ENCODE measurements around the gene IL1RL1.
A peak's percentile ranks its signal among the peaks of the same experiment; 100 is the strongest.
"Not testable (repeated sequence)": the region's sequence is repeated elsewhere in the genome, so short reads cannot be mapped to it uniquely, and the experiment has no call there.

IL1RL1 gene

DNA sequence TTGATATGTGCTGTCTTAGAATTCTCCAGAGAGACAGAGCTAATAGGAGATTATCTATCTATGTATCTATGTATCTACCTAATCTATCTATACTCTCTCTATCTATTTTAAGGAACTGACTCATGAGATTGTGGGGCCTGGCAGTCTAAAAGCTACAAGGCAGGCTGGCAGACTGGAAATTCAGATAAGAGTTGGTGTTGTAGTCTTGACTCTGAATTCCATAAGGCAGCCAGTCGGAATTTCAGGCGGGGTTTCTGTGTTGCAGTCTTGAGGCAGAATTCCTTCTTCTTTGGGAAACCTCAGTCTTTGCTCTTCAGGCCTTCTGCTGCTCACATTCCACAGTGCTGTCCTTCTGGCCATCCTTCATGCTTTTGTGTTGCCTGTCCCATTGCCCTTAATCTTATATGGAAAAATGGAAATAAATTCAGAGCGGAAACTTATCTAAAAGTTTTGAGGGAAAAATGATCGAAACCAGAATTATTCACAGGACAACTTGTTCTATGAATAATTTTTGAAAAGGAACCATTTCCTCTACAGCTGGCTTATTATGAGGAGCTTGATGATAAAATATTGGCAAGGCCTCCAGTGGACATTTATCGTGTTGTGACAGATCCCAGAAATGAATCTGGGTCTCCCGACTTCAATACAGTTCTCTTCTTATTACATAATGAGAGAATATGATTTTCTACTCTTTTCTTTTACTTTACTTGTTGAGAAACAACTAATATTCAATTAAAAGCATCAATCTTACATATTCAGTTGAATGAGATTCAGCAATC lies 10.8 kb downstream of the IL1RL1 start:
- H3K4me3 ChIP-seq (ENCODE audit: low read length): no peak overlapping the region
- DNase-seq (ENCODE audit: low read depth, low spot score): no peak

DNA sequence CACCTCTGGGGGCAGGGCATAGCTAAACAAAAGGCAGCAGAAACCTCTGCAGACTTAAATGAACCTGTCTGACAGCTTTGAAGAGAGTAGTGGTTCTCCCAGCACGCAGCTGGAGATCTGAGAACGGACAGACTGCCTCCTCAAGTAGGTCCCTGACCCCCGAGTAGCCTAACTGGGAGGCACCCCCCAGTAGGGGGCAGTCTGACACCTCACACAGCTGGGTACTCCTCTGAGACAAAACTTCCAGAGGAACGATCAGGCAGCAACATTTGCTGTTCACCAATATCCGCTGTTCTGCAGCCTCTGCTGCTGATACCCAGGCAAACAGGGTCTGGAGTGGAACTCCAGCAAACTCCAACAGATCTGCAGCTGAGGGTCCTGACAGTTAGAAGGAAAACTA lies 13.6 kb downstream of the IL1RL1 start:
- DNase-seq (ENCODE audit: low read depth, low spot score): not testable (repeated sequence)

DNA sequence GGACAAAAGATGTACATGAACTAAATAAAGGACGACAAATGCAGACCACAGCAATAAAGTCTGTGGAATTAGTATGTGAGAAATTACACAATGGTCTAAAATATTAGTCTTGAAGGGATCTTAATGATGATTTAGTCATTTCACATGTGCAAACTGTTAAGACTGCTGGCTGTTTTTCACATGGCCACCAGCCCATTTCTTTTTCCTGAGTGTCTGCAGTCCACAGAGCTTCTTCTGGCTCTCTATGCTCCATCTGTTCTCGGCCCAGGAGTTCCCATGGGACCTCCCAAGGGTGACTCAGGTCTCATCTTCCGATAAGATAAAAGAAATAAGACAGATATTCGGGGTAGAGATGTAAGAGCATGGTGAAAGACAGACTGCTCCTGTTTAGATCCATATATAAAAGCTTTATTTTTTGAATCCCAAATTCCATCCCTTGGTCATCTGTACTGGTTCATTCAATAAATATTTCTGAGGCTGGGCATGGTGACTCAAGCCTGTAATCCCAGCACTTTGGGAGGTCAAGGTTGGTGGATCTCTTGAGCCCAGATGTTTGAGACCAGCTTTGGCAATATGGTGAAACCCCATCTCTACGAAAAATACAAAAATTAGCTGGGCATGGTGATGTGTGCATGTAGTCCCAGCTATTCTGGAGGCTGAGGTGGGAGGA lies 20.1 kb downstream of the IL1RL1 start:
- no peak overlapping the region for H3K4me3 ChIP-seq (ENCODE audit: low read length)

More for the DNA sequence above, 13.6 kb downstream of the IL1RL1 start:
- H3K4me3 ChIP-seq (ENCODE audit: low read length): not testable (repeated sequence)

DNA sequence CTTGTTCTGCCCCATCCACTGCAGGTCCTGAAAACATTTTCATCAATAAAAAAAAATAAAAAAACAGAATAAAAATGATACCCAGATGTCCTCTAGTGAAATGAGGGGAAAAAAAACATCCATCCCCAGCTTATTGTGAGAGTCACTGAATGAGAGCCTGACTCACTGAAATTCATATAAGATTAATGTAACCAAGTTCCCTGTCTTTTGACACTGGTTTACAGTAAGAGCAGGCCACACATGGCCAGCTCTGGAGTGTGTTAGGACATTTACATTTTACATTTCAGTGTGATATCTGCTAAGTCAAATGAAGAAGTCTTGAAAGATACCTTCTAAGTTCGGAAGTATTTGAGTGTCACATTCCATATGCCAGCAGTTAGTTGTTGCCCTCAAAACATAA lies 23.1 kb downstream of the IL1RL1 start:
- DNase-seq (ENCODE audit: low read depth, low spot score): no peak
- H3K4me3 ChIP-seq (ENCODE audit: low read length): no peak overlapping the region

More for the DNA sequence above, 20.1 kb downstream of the IL1RL1 start:
- DNase-seq (ENCODE audit: low read depth, low spot score): no peak

DNA sequence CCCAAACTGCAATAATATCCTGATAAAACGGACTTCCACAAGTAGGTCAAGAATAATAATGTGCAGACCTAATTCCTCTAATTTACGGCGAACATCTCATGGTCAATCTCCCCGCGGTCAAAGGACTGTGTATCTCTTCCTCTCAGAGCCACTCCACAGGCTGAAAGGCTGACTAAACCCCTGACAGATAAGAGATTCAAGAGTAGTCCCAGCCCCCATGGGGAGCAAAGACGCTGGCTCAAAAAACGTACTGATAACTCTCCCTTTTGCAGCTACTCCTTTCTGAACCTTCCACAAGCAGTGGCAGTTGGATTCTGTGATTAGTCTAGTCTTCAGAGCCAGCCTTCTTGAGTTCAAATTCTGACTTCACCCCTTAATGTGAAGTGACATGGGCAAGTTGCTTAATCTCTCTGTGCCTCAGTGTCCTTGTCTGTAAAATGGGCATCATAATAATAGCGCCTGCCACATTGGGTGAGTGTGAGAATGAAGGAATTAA lies 24.6 kb downstream of the IL1RL1 start:
- DNase-seq (ENCODE audit: low read depth, low spot score): no peak
- H3K4me3 ChIP-seq (ENCODE audit: low read length): no peak overlapping the region

DNA sequence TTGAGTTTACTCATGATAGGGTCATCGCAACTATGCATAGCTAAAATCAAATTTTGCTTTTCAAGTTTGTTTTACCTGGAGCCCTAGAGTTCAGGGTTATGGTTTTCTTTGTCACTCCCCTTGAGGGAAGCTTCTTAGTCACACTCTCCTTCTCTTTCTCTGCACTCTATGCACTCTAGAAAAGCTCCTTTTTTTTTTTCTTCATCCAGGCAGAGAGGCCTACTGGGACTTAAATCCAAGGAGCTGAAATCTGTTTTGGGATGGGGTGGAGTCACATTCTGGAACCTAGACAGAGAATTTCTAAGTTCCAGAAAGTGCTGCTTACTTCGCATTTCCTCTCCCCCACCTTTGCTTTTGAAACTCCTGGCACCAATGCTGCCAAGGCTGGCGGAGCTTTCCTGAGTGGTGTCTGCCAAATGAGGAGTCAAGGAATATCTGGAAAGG lies 25.2 kb downstream of the IL1RL1 start:
- no peak overlapping the region for H3K4me3 ChIP-seq (ENCODE audit: low read length)
- no peak for DNase-seq (ENCODE audit: low read depth, low spot score)

DNA sequence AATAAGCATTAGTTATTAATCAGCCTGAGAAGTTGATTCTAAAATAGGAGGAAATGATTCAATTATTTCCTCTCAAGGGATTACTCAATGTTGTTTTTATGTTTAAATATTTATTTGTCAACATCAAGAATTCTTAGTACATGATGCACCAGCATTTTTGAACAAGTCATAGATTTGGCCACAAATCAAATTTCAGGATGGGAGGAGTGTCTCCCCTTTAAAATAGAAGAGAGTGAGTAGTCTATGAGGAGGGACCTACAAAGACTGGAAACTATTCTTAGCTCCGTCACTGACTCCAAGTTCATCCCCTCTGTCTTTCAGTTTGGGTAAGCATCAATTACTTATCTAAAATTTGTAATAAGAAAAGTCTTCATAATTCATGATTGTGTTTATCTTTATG lies 25.6 kb downstream of the IL1RL1 start:
- no peak for DNase-seq (ENCODE audit: low read depth, low spot score)
- H3K4me3 ChIP-seq (ENCODE audit: low read length): no peak overlapping the region

DNA sequence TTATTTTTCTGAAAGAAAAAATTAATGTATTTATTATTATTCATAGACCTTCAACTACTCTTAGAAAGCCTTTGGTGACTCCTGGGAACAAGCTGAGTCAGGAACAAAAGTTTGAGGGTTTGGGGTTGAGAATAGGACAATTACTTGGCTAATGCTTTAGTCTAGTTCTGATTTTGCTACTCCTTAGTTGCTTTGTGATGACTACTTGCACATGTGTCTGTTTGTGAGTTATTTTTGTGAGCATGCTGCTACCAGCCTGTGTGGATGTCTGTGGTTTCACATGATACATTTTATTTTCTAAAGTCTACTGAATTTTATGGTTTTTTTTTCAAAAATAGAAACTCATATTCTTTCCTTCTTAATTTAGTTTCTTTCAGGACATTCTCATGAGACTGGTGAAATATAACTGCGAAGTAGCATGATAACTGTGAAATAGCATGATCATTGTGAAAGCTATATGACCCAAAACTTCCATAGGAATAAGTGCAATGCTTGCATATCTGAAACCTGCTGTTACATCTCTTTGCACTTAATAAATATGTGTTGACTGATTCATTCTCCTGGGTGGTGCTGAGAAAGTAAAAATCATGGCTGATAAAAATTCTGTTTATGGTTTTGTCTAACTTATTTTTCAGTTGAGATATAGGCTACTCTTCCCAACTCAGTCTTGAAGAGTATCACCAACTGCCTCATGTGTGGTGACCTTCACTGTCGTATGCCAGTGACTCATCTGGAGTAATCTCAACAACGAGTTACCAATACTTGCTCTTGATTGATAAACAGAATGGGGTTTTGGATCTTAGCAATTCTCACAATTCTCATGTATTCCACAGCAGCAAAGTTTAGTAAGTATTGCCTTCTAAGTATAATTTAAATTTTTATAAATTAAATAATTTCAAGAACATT lies 26.4 kb downstream of the IL1RL1 start:
- no peak for DNase-seq (ENCODE audit: low read depth, low spot score)
- no peak overlapping the region for H3K4me3 ChIP-seq (ENCODE audit: low read length)

DNA sequence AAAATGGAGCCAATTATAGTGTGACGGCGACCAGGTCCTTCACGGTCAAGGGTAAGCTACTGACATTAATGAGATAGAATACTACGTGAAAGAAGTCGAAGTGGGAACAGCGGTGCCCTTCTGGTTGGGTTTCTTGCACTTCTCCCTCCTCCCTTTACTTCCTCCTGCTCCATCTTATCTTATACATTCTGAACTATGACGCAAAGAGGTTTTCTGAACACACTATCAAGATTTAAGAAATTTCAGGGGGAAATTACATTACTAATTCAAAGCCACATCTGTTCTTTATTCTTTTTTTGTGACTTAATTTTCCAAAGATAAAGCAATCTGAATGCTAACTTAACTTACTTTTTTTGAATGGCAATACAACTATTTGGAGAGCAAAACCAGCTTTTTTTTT lies 29.4 kb downstream of the IL1RL1 start:
- H3K4me3 ChIP-seq (ENCODE audit: low read length): no peak overlapping the region
- DNase-seq (ENCODE audit: low read depth, low spot score): no peak

DNA sequence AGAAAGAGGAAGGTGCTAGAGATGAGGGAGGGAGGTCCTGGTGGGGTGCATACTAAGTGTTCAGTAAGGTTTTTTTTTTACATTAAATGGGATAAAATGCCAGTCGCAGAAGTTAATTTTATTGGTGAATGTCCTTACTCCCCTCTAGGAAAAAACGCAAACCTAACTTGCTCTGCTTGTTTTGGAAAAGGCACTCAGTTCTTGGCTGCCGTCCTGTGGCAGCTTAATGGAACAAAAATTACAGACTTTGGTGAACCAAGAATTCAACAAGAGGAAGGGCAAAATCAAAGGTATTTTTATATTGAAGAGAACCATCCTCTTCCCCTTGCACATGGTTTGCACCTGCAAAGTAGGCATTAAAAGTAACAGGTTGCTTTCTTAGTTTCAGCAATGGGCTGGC lies 31.5 kb downstream of the IL1RL1 start:
- DNase-seq (ENCODE audit: low read depth, low spot score): no peak
- H3K4me3 ChIP-seq (ENCODE audit: low read length): no peak overlapping the region

DNA sequence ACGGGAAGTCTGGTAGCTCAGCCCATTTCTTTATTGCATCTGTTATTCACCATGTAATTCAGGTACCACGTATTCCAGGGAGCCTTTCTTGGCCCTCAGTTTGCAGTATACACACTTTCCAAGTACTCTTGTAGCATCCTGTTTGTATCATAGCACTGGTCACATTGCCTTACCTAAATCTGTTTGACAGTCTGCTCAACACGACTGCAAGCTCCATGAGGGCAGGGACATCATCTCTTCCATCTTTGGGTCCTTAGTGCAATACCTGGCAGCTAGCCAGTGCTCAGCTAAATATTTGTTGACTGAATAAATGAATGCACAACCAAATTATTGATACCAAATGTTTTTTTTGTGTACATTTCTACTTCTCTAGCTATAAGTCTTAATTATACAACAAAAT lies 33.0 kb downstream of the IL1RL1 start:
- no peak overlapping the region for H3K4me3 ChIP-seq (ENCODE audit: low read length)
- no peak for DNase-seq (ENCODE audit: low read depth, low spot score)

DNA sequence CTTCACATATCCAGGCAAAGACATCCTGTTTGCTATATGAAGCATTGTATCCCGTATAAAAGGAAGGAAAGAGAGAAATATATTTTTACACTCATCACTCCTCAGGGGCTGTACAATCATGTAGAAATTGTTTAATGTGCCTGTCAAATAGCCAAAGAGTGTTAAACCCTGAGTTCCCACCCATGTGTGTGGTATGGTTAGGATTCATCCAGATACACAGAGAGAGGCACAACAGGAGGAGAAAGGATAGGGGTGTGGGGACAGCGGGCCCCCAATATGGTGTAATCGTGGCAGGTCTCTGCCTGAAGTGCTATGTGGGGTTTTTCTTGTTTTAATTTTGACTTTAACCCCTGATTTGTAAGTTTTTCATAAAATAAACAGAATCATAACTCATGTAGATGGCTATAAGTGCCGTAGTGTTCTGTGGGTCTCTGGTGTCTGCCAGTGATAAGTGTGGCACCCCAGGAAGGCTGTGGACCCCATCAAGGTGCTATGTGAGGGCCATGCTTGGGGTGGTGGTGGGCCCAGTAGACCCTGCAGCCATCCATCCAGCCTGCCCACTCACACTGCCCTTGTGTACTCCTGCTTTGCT lies 34.1 kb downstream of the IL1RL1 start:
- no peak for DNase-seq (ENCODE audit: low read depth, low spot score)
- no peak overlapping the region for H3K4me3 ChIP-seq (ENCODE audit: low read length)

DNA sequence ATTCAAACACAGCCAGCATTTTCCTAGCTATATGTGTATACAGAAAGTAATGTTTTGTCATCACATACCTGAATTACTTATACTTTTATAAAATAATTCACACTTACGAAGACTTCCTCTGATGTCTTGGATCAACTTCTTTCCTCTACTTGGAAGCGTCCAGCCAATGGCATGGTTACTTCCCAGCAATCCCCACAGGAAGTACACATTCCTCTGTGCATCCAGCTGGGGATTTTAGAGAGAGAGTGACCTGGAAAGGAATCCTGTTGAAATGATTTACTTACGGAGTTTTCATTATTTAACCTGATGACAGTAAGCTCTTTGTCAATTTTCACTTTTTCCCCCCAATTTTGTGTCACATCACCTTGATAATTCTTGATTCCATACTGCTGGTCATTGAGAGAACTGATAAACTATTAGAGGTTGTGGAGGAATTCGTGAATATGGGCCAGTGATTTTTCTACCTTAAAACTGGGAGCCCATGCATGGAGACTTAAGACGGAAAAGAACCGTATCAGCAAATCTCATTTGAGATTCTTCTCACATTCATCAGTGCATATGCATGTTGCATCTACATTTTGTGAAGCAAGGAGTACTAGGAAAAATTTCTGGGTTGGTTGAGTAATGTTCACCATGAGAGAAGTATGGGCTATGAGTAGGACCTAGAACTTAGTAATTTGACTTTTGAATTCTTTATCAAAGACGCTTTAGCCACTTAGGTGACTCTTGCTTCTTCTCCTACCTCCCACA lies 35.2 kb downstream of the IL1RL1 start:
- no peak for DNase-seq (ENCODE audit: low read depth, low spot score)
- no peak overlapping the region for H3K4me3 ChIP-seq (ENCODE audit: low read length)

DNA sequence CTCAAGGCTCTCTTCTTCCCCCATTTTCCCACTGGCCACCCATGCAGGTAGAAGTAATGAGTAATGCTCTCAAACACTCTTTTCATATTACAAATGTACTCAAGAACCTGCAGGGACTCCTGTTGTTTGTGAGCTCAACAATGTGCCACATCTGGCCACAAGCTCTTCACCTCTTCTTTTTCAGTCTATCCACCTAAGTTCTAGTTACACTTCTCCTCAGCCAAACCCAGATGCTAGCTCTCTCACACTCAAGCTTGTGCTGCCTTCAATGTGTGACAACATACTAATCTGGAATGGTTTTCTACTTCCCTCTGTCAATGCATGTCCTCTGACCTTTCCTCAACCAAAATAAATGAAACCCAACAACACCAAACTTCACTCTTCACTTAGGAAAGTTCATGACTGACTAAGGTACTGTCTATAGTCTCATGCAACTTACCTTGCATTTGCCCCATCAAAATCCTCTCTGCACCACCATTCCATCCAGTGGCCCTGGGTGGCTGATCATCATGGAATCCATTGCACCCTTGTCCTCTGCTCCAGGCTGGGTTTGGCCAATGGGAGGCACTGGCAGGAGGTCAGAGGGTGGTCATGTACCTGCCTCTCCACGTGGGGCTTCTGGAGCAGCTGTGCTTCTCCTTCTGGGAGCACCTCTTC lies 38.9 kb downstream of the IL1RL1 start:
- DNase-seq (ENCODE audit: low read depth, low spot score): no peak
- no peak overlapping the region for H3K4me3 ChIP-seq (ENCODE audit: low read length)

DNA sequence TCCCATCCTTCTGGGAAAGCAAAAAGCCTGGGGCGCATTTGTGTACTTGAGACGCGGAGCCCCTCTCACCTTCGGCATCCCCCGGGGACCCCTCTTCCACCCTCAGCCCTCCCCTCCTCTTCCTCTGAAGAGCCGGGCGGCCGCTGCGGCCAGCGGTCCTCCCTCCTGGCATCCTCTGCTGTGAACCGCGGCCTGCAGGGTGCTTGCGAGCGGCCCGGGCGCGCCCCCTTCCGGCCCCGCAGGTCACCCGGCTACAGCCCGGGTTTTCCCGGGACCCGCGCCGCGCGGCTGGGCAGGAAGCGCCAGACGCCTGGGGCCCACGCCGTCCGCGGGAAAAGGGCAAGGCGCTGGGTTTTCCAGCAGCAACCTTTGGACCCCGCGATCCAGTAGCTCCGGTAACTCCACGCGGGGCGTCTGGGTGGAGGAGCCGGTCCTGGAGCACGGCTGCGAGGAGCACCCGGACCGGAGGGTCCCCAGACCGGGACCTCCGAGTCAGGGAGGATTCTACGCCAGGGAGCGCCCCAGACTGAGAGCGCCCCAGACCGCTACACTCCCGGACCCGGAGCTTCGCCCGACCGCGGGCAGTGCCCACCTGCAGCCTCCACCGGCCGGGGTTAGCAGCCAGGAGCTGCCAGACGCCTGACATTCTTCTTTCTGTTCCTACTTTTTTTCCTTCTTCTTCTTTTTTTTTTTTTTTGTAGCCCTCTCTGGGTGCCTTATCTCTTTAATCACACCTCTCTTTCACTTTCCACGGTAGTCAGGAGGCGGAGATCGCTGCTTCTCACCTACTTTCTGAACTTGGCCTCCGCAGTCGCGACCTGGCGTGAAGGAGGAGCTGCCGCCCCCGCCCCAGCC lies 44.4 kb downstream of the IL1RL1 start, which contains the start of gene IL18R1:
TSS of gene IL18R1 (plus strand) at position 271 of the 855 bp plus-strand sequence. CDS start 6,865 bp downstream, outside the sequence.
- peak within 1 kb of the TSS; percentile 36 for H3K4me3 ChIP-seq (ENCODE audit: low read length)
- no peak for DNase-seq (ENCODE audit: low read depth, low spot score)

DNA sequence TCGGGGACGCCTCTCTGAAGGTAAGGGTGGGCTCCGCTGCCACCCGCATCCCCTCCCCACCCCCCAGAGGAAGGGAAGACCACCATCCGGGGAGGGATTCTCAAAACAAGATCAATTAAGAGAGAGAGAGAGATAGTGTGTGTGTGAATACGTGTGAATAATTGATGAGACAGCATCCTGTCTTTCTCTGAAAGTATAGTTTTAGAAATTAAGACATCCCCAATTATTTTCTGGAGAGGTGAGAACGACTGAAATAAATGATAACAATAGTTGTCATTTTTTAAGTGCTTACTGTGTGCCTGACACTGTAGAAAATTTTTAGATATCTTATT lies 45.0 kb downstream of the IL1RL1 start:
- DNase-seq (ENCODE audit: low read depth, low spot score): no peak
- H3K4me3 ChIP-seq (ENCODE audit: low read length): no peak overlapping the region

DNA sequence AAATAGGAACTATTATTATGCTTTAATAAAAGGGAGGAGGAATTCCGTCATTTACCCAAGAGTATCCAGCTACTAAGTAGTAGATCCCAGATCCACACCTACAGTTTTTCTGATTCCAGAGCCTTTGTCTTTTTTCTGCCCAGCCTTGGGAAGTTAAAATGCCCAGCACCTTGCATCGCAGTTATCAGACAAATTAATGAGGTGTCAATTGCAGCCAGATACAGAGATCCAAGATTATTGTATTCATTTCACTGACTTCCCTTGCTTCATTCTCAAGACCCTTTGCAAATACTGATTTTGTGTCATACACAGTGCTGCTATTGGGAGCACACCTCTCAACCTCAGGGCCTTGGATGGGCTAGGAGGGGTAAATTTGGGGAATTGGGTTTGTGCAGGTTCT lies 45.4 kb downstream of the IL1RL1 start:
- no peak for DNase-seq (ENCODE audit: low read depth, low spot score)
- H3K4me3 ChIP-seq (ENCODE audit: low read length): no peak overlapping the region
